ENCODE measurements around the gene PMPCA. TPM values are rescaled to one million over a fixed set of nuclear protein-coding genes. Genes with fewer than 3 reads are reported as not detected.

The PMPCA gene
- total and polyA plus RNA-seq, 2 of the 13 experiments (the other 11 are each of a cell fraction or from before 2014, with no cell fraction given) = 70.2 to 88.4 TPM

- TF ChIP-seq CERS6 (CRISPR knock-in tag; IDR thresholded peaks at IDR 0.05) (no peak), ZSCAN20 (CRISPR knock-in tag; IDR thresholded peaks at IDR 0.05; ENCODE audit: borderline replicate concordance) (peak; percentile 67; the same call in 1 of the 2 replicates), ZNF7 (CRISPR knock-in tag; IDR thresholded peaks at IDR 0.05) (no peak), ATRX (CRISPR knock-in tag; IDR thresholded peaks at IDR 0.05; ENCODE audit: borderline replicate concordance) (no peak), ZNF382 (CRISPR knock-in tag; IDR thresholded peaks at IDR 0.05; ENCODE audit: borderline replicate concordance) (no peak), ZNF451 (CRISPR knock-in tag; IDR thresholded peaks at IDR 0.05) (no peak), SP5 (CRISPR knock-in tag; IDR thresholded peaks at IDR 0.05; ENCODE audit: borderline replicate concordance, low read depth) (peak; percentile 88), TRAFD1 (CRISPR knock-in tag; IDR thresholded peaks at IDR 0.05; ENCODE audit: borderline replicate concordance) (no peak), SIX1 (CRISPR knock-in tag; IDR thresholded peaks at IDR 0.05; ENCODE audit: borderline replicate concordance) (no peak), TRIM22 (IDR thresholded peaks at IDR 0.05) (no peak), KDM3A (CRISPR knock-in tag; IDR thresholded peaks at IDR 0.05; ENCODE audit: low read depth) (peak; percentile 75; the same call in 1 of the 2 replicates), POGZ (CRISPR knock-in tag; IDR thresholded peaks at IDR 0.05) (peak; percentile 60), ZNF496 (CRISPR knock-in tag; IDR thresholded peaks at IDR 0.05; ENCODE audit: insufficient replicate concordance) (no peak), ZNF660 (CRISPR knock-in tag; IDR thresholded peaks at IDR 0.05; ENCODE audit: borderline replicate concordance, low read depth) (no peak), ZNF3 (CRISPR knock-in tag; IDR thresholded peaks at IDR 0.05) (no peak), ELF3 (CRISPR knock-in tag; IDR thresholded peaks at IDR 0.05) (peak; percentile 48), RAD51 (IDR thresholded peaks at IDR 0.05; ENCODE audit: borderline replicate concordance) (no peak), MAFG (CRISPR knock-in tag; IDR thresholded peaks at IDR 0.05) (no peak), ISX (CRISPR knock-in tag; conservative IDR thresholded peaks at IDR 0.05) (no peak), ZNF616 (CRISPR knock-in tag; IDR thresholded peaks at IDR 0.05; ENCODE audit: low read depth) (peak; percentile 33; the same call in 1 of the 2 replicates), GTF2F1 (IDR thresholded peaks at IDR 0.05; ENCODE audit: low read length) (no peak), KDM4B (CRISPR knock-in tag; IDR thresholded peaks at IDR 0.05) (peak; percentile 81; the same call in 1 of the 2 replicates)
- TF ChIP-seq, protein P1, sequence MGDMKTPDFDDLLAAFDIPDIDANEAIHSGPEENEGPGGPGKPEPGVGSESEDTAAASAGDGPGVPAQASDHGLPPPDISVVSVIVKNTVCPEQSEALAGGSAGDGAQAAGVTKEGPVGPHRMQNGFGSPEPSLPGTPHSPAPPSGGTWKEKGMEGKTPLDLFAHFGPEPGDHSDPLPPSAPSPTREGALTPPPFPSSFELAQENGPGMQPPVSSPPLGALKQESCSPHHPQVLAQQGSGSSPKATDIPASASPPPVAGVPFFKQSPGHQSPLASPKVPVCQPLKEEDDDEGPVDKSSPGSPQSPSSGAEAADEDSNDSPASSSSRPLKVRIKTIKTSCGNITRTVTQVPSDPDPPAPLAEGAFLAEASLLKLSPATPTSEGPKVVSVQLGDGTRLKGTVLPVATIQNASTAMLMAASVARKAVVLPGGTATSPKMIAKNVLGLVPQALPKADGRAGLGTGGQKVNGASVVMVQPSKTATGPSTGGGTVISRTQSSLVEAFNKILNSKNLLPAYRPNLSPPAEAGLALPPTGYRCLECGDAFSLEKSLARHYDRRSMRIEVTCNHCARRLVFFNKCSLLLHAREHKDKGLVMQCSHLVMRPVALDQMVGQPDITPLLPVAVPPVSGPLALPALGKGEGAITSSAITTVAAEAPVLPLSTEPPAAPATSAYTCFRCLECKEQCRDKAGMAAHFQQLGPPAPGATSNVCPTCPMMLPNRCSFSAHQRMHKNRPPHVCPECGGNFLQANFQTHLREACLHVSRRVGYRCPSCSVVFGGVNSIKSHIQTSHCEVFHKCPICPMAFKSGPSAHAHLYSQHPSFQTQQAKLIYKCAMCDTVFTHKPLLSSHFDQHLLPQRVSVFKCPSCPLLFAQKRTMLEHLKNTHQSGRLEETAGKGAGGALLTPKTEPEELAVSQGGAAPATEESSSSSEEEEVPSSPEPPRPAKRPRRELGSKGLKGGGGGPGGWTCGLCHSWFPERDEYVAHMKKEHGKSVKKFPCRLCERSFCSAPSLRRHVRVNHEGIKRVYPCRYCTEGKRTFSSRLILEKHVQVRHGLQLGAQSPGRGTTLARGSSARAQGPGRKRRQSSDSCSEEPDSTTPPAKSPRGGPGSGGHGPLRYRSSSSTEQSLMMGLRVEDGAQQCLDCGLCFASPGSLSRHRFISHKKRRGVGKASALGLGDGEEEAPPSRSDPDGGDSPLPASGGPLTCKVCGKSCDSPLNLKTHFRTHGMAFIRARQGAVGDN (CRISPR knock-in tag; IDR thresholded peaks at IDR 0.05) = peak; percentile 67; the same call in 1 of the 2 replicates
Measured at GRCh38 chr9:136410500-136411287, at the start of gene PMPCA, which contains the start of gene ENTR1 (continued).

All from HepG2 (cell line).